HFF-Myc (cell line): ENCODE results near the gene PATZ1.
"Not testable (repeated sequence)": the region's sequence is repeated elsewhere in the genome, so short reads cannot be mapped to it uniquely, and the experiment has no call there.

Experiments
- DNase-seq: peaks from one replicate; pipeline ENCODE4 v3.0.0-alpha.2; 2011; ENCODE audit warnings: low read depth; ENCODE audit errors: extremely low read depth
- H3K4me3 ChIP-seq: replicated peaks from 2 replicates; pipeline ENCODE4 v1.5.1; 2011; ENCODE audit warnings: low read depth, mild to moderate bottlenecking, control low read depth, low read length
- CTCF ChIP-seq: IDR thresholded peaks from 2 replicates; pipeline ENCODE4 v1.5.1; 2012; ENCODE audit warnings: mild to moderate bottlenecking, low read depth, low read length, control low read depth; ENCODE audit errors: missing control alignments

PATZ1 gene, protein sequence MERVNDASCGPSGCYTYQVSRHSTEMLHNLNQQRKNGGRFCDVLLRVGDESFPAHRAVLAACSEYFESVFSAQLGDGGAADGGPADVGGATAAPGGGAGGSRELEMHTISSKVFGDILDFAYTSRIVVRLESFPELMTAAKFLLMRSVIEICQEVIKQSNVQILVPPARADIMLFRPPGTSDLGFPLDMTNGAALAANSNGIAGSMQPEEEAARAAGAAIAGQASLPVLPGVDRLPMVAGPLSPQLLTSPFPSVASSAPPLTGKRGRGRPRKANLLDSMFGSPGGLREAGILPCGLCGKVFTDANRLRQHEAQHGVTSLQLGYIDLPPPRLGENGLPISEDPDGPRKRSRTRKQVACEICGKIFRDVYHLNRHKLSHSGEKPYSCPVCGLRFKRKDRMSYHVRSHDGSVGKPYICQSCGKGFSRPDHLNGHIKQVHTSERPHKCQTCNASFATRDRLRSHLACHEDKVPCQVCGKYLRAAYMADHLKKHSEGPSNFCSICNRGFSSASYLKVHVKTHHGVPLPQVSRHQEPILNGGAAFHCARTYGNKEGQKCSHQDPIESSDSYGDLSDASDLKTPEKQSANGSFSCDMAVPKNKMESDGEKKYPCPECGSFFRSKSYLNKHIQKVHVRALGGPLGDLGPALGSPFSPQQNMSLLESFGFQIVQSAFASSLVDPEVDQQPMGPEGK

DNA sequence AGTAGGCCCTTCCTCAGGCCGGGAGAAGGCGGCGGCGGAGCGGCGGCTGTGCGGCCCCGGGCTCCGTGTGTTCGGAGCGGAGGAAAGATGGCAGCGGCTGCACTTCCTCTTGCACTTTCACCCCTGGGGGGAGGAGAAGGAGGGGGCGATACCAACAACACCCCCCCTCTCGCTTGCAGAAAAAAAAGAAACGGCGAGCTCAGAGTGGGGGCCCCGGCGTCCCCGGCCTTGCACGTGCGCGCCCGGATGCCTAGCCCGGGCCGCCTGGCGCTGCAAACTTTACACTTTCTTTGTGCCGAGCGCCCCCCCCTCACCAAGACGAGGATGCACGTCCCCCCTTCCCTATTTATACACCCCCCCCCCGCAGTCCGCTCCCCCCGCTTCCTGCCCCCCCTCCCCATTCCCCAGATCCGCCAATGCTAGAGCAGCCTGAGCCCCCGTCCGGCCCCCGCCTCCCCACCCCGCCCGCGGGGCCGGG, at the start of gene PATZ1:
Gene PATZ1 (minus strand): TSS at position 92 of the 478 bp plus-strand sequence. CDS start 744 bp downstream, outside the sequence.
- peak within 1 kb of the TSS; percentile 72 for H3K4me3 ChIP-seq
- no peak for TF ChIP-seq CTCF
- DNase-seq, result no peak

- no peak for TF ChIP-seq CTCF
- DNase-seq, result no peak
- no peak overlapping the region for H3K4me3 ChIP-seq
Observed at GRCh38 chr22:31394326-31394725, 48.2 kb upstream of the PATZ1 start.

DNA sequence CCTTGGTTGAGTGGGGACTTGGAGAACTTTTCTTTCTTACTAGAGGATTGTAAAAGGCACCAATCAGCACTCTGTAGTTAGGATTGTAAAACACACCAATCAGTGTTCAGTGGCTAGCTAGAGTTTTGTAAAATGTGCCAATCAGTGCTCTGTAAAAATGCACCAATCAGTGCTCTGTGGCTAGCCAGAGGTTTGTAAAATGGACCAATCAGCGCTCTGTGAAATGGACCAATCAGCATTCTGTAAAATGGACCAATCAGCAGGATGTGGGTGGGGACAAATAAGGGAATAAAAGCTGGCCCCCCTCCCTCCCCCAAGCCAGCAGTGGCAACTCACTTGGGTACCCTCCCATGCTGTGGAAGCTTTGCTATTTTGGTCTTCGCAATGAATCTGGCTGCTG, 47.7 kb upstream of the PATZ1 start:
- H3K4me3 ChIP-seq, result no peak overlapping the region
- DNase-seq, result no peak
- TF ChIP-seq CTCF, result no peak

GRCh38 chr22:31378651-31379050, 32.5 kb upstream of the PATZ1 start:
- not testable (repeated sequence) for DNase-seq, H3K4me3 ChIP-seq

- no peak for DNase-seq
- H3K4me3 ChIP-seq, result no peak overlapping the region
- no peak for TF ChIP-seq CTCF
Observed at GRCh38 chr22:31378123-31378522, 32.0 kb upstream of the PATZ1 start.

DNA sequence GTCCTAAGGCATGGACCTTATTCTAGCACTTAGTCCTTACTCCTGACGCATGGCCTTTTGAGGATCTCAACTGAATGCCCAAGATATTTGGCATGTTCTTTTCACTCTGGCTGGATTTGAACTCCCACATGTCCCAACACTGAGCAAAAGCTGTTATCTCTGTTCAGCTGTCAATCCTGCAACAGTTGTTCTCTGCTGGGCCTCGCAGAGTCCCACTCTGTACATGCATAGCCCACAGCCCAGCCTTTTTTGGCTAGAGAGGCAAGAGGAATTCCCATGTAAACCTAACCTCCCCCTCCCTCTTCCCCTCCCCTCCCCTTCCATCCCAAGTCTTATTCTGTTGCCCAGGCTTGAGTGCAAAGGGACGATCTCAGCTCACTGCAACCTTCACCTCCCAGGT, 31.5 kb upstream of the PATZ1 start:
- no peak for TF ChIP-seq CTCF

GRCh38 chr22:31367426-31367825, 21.3 kb upstream of the PATZ1 start:
- no peak for TF ChIP-seq CTCF

More for the DNA sequence above, 31.5 kb upstream of the PATZ1 start:
- no peak overlapping the region for H3K4me3 ChIP-seq
- DNase-seq, result no peak

More at GRCh38 chr22:31367426-31367825, 21.3 kb upstream of the PATZ1 start:
- H3K4me3 ChIP-seq, result no peak overlapping the region
- no peak for DNase-seq
